Astrocyte of the cerebellum (primary cell): ENCODE results near the gene GAL3ST3.

Source experiments
- DNase-seq: peaks from one replicate; pipeline ENCODE4 v3.0.0-alpha.2; 2011; ENCODE audit warnings: low read depth
- H3K4me3 ChIP-seq: 2 replicates; pipeline ENCODE4 v1.5.1; 2011; ENCODE audit warnings: mild to moderate bottlenecking, low read depth, low read length, moderate library complexity
- CTCF ChIP-seq: IDR thresholded peaks from 2 replicates; pipeline ENCODE4 v1.5.1; 2012; ENCODE audit warnings: low read length, low read depth, moderate library complexity, mild to moderate bottlenecking; ENCODE audit errors: missing control alignments
- in situ Hi-C: cut with HindIII; loops from 2 replicates; pipeline ENCODE4 v1.10.0; 2017; ENCODE audit warnings: low sequenced_read_pairs

The GAL3ST3 gene

DNA sequence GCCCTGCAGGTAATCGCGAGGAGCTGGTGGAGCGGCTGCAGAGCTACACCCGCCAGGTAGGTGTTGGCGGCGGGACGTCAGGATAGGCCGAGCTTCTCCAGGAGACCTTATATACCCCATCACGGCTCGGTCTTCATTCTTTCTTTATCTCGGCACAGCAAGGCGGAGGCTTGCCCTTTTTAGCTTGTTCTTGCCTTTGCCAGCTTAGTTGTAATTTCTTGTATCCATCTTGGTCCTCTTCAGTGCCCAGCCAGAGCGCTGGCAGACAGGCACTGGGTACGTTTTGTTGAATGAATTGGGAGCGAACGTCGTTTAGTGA is 3.7 kb upstream of the GAL3ST3 start:
- no peak for DNase-seq
- in situ Hi-C loops, result no loop called here
- peak overlapping the region; percentile 94 for H3K4me3 ChIP-seq
- no peak for TF ChIP-seq CTCF

GRCh38 chr11:66051766-66052663 is 3.1 kb upstream of the GAL3ST3 start, which contains the start of gene SF3B2:
TSS of gene SF3B2 (plus strand) at chr11:66052364. CDS start at chr11:66052385, 21 bp downstream.
- DNase-seq, result peak; percentile 95
- in situ Hi-C loops, result no loop called here
- peak within 1 kb of the TSS; percentile 94 for H3K4me3 ChIP-seq
- no peak for TF ChIP-seq CTCF

GRCh38 chr11:66051371-66051765 is 2.4 kb upstream of the GAL3ST3 start:
- DNase-seq, result no peak
- TF ChIP-seq CTCF, result no peak
- H3K4me3 ChIP-seq, result peak overlapping the region; percentile 94
- in situ Hi-C loops, result no loop called here

DNA sequence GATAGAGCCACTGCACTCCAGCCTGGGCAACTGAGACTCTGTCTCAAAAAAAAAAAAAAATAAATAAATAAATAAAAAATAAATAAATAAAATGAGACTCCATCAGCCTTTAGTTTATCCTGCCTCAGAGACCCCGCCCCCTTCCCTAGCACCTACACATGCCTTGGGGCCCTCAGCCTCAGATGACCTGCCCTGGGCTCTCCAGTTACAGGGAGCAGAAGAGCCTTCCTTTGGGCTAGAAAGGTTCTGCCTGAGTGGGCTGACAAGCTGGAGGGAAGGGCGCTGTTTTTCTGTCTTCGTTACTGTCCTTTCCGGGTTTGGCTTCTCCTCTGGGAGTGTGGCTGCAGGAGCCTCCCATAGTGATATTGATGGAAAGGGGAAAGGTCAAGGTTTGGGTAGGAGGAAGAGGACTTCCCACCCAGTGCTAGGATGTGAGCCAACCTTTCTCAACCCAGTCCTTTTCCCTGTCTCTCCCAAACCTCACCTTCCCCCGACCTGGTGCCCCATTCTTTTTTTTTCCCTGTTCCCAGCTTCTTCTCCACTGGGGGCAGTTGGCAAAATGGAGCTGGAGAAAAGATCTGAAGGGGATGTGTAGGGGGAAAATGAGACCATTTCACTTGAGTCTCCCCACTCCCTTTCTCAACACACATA is 1.7 kb upstream of the GAL3ST3 start:
- TF ChIP-seq CTCF, result no peak
- no peak for DNase-seq
- H3K4me3 ChIP-seq, result no peak overlapping the region
- in situ Hi-C loops, result no loop called here

DNA sequence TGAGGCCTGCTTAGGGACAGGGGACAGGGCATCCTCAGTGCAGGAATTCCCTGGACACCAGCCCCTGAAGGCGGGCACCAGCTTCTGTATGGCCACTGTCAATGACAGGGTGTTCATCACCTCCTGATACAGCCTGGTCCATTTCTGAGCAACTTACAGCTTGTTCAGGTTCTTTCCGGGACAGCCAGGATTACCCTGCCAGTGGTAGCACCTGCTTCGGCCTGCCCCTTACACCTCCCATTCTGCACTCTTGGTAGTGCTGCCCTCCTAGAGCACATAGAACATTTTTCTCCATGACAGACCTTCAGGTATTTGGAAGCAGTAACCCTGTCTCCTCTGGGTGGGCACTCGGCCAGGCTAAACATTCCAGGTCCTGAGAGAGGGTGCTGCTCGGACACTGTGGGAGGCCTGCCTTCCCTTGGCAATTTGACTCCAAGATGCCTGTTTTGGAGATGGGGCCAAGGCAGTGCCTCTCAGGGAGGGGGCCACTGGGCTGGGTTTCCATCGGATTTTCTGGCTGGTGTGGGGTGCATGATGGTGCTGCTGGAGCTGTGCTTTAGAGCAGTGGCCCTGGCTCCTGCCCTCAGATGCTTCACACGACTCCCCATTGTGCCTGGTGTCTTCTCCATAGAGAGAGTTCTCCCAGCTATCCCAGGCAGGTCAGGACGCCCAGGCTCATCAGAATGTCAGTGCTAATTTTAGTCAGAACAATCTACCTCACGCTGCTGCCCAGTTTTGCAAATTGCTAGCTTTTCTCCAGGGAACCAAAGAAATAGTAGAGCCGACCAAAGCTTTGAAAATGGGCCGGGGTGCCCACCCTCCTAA is 1.2 kb downstream of the GAL3ST3 start:
- no peak for DNase-seq
- H3K4me3 ChIP-seq, result no peak overlapping the region
- in situ Hi-C loops, result no loop called here
- TF ChIP-seq CTCF, result no peak

DNA sequence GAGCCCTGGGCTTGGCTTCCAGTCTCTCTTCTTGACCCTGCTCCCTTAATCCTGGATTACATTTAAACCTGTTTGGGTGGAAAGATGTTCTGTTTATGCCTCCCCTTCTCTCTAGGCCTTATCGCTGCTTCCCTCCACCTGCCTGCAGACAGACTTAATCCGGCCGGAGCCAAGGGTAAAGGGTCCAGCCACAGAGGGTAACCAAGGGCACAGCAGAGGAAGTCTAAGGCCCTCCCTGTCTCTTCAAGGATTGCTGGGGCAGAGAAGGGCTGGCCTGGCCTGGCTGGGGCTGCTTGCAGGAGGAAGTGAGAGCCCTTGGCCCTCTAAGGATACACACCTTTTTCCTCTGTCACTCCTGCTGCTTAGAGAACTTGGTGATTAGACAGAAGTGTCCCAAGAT is 2.1 kb downstream of the GAL3ST3 start:
- no peak for TF ChIP-seq CTCF
- in situ Hi-C loops, result no loop called here
- H3K4me3 ChIP-seq, result no peak overlapping the region
- DNase-seq, result no peak
